Neural progenitor cell (in vitro differentiated cells): Measurements from ENCODE around the gene CERK.

Experiments used
- CTCF ChIP-seq: fragments of 200-600 bp; sonication (generic); IDR thresholded peaks from 2 replicates; pipeline ENCODE4 v1.5.1; 2017; ENCODE audit warnings: antibody characterized with exemption, mild to moderate bottlenecking
- EZH2 ChIP-seq: fragments of 200-600 bp; sonication (generic); IDR thresholded peaks from 2 replicates; pipeline ENCODE4 v1.6.1; 2017; ENCODE audit warnings: antibody characterized with exemption, mild to moderate bottlenecking, moderate library complexity
- EZH2phosphoT487 ChIP-seq: fragments of 200-600 bp; sonication (generic); IDR thresholded peaks from 2 replicates; pipeline ENCODE4 v1.6.1; 2017; ENCODE audit warnings: antibody characterized with exemption

- TF ChIP-seq CTCF (no peak), EZH2phosphoT487 (no peak), EZH2 (no peak)
Observed at GRCh38 chr22:46752988-46753310, 14.9 kb upstream of the CERK start.
